GM03348 (cell line): ENCODE data around the gene PLEK.
"Not testable (repeated sequence)": the region's sequence is repeated elsewhere in the genome, so short reads cannot be mapped to it uniquely, and the experiment has no call there.

Source experiments
- DNase-seq: peaks from one replicate; pipeline ENCODE4 v3.0.0; 2012; ENCODE audit warnings: low spot score

PLEK gene

DNA sequence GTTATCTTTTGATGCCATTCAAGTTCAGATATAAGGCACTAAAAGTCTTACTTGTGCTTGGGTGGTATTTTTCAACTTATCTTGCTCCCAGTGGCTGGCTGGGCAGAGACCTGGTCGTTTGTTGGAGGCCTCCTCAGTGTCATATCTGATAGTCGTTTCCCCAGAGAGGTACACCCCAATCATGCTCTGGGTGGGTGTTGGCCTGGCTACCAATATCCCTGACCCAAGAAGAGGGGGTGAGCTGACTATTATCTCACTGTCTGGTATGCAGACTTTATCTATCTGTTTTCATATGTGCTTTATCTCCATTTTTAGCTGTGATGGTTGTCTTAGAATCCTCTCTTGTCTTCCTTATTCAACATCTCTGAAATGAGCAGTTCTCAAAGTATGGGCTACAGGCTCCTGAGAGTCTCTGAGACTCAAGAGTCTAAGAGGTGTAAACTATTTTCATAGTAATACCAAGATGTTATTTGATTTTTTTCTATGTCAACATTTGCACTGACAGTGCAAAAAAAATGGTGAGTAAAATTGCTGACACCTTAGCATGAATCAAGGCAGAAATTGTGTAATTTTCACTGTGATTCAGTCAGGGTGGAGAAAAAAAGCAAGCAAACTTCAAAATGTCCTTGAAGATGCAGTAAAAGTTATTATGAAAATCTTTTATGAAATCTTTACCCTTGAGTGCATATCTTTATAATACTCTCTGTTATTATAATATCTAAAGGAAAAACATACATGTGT lies 12.3 kb upstream of the PLEK start:
- no peak for DNase-seq

- DNase-seq, result no peak
Observed at GRCh38 chr2:68356599-68357239, 8.4 kb upstream of the PLEK start.

- DNase-seq, result peak; percentile 67
Observed at GRCh38 chr2:68357605-68358337, 7.3 kb upstream of the PLEK start.

GRCh38 chr2:68359889-68360288 lies 5.2 kb upstream of the PLEK start:
- DNase-seq, result no peak

- peak; percentile 55 for DNase-seq
Observed at GRCh38 chr2:68362069-68362468, 3.0 kb upstream of the PLEK start.

DNA sequence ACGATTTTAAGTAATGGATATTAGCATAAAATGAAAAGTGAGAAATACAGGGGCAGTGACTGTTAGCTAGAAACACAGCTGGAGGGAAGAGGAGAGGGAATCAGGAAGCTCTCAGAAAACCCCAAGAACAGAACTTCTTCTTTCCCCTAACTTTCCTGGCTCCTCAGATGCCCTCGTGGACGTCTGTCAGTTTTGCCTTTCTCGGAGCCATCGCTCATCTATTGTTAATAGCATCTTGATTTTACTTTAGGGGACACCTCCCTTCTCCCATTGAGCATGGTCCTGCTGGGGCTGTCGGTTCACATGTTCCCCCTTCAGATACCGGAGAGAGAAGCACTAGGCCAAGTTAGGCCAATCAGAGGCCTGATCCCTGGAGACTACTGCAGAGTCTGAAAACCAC lies 2.3 kb upstream of the PLEK start:
- DNase-seq, result no peak

GRCh38 chr2:68363721-68364120 lies 1.4 kb upstream of the PLEK start:
- no peak for DNase-seq

GRCh38 chr2:68366083-68366560 lies 1.0 kb downstream of the PLEK start:
- DNase-seq, result no peak

DNA sequence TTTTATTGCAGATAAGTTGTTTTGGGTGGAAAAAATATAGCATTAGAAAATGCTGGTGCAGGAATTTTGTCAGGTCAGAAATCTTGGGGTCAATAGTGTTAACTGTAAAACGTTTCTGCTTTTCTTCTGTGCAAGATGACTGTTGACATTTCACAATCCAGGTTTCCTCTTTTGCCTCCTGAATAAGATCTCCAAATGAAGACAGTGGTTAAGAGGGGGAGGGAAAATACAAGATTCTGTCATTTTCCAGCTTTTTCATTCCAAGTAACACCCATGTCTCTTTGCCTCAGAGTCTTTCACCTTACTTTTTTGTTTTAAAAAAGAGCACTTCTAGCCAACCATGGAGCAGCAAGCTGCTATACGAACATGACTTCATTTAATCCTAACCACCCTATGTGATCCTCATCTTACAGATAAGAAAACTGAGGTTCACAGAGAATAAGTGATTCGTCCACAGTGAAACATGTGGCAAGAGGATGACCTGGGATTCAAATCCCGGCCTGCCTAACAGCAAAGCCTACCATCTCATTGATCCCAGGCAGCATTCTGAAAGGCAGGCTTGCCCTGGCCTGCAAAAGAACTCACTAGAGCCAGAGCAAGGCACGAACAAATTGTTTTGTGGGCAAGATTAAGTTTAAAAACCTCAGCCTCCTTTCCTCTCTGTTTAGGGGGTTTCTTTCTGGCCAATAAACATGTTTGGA lies 3.0 kb downstream of the PLEK start:
- no peak for DNase-seq

DNA sequence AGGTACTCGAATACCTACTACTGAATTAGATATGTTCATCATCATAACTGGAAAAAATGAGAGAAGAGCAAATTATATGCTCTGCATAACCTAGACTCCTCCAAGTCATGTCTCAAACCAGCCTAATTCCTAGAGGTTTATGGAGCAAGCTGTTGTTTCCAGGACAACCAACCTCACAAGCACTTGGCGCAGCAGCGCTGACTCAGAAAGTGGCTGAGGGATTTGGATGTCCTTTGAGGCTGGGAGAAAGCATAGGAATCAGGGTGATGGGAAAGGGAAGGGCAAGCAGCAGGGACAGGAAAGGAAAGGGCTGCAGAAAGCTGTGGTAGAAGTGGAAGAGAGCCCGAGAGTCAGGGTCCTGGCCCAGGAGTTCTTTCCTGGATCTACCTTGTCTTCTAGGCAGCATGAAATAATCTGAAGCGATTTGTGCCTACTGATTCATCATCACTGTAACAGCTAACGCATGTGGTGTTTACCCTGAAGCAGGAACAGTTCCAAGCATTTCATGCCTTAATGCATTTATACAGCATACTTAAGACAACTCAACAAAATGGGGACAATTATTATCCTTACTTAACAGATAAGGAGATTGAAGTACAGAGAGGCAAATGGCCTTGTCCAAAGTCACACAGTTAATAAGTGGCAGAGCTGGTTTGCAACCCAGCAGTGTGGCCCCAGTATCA lies 3.7 kb downstream of the PLEK start:
- peak; percentile 23 for DNase-seq

DNA sequence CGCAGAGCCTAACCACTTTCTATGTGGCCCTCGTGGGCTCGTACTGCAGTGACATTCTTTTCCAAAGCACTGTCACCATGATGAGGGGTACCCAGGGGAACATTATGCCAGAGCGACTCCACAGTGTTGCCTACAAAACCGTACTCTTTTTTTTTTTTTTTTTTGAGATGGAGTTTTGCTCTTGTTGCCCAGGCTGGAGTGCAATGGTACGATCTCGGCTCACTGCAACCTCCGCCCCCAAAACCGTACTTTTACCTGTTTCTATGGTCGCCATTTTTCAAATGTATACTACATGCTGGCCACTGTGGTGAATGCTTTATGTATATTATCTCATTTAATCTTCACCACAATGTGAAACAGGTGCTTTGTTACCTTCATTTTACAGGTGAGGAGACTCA lies 4.3 kb downstream of the PLEK start:
- DNase-seq, result no peak

GRCh38 chr2:68371138-68371537 lies 6.1 kb downstream of the PLEK start:
- DNase-seq, result no peak

- DNase-seq, result no peak
Observed at GRCh38 chr2:68371581-68371980, 6.5 kb downstream of the PLEK start.

- DNase-seq, result no peak
Observed at GRCh38 chr2:68372485-68372884, 7.4 kb downstream of the PLEK start.

DNA sequence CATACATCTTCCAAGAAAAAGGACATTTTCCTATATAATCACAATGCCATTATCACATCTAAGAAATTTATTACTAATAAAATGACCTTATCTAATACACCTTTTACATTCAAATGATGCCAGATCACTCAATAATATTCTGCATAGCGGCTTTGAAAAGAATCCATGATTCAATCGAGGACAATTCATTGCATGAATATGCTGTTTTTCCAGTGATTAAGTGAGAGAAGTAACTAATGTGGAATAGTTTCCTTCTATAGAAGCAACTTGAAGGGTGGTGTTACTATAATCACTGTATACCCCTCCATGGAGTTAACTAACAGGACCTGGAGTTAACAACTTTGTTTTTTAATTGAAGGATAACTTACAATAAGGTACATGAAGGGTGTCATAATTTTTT lies 9.1 kb downstream of the PLEK start:
- no peak for DNase-seq

DNA sequence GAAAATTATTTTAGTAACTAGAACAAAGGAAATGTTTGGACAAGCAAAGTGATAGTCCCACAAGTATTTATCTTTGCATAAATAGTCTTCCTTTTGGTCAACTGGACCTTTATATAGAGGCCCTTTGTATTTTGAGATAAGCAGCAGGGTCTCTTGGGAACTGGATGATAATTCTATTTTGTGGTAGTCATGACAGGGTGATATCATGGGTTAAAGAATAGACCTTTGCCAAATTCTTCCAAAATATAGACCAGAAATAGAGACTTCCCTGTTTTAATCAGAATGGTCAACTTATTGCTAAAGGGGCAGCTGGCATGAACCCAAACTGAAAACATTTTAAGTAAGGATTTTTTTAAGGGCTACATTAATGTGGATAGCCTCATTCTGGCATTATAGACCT lies 10.5 kb downstream of the PLEK start:
- DNase-seq, result no peak

DNA sequence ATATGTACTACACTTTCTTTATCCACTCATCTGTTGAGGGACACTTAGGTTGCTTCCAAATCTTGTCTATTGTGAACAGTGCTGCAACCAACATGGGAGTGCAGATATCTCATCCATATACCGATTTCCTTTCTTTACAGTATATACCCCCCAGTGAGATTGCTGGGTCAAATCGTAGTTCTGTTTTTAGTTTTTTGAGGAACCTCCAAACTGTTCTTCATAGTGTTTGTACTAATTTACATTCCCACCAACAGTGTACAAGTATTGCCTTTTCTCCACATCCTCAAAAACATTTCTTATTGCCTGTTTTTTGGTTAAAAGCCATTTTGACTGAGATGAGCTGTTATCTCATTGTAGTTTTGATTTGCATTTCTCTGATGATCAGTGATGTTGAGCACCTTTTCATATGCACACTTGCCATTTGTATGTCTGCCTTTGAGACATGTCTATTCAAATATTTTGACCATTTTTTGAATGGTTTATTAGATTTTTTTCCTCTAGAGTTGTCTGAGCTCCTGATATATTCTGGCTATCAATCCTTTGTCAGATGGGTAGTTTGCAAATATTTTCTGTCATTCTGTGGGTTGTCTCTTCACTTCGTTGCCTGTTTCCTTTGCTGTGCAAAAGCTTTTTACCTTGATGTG lies 12.2 kb downstream of the PLEK start:
- no peak for DNase-seq

DNA sequence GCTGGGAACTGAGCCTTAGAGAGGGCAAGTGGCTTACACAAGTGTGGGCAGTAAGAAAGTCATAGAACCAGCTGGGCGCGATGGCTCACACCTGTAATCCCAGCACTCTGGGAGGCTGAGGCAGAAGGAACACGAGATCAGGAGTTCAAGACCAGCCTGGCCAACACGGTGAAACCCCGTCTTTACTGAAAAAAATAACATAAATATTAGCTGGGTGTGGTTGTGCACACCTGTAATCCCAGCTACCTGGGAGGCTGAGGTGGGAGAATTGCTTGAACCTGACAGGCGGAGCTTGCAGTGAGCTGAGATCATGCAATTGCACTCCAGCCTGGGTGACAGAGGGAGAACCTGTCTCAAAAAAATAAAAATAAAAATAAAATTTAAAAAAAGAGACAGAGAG lies 13.7 kb downstream of the PLEK start:
- not testable (repeated sequence) for DNase-seq

GRCh38 chr2:68379184-68379708 lies 14.2 kb downstream of the PLEK start:
- no peak for DNase-seq

GRCh38 chr2:68383778-68384177 lies 18.7 kb downstream of the PLEK start:
- no peak for DNase-seq

GRCh38 chr2:68384485-68385107 lies 19.5 kb downstream of the PLEK start:
- no peak for DNase-seq
